CD4-positive, alpha-beta T cell treated with Interleukin-15 for 4 hours (primary cell): ENCODE measurements around the gene FIG4.
"Not testable (repeated sequence)": the region's sequence is repeated elsewhere in the genome, so short reads cannot be mapped to it uniquely, and the experiment has no call there.

ENCODE experiments used
- DNase-seq: peaks from one replicate; pipeline ENCODE4 v3.0.0-alpha.2; 2020; ENCODE audit warnings: low spot score

FIG4 gene

DNA sequence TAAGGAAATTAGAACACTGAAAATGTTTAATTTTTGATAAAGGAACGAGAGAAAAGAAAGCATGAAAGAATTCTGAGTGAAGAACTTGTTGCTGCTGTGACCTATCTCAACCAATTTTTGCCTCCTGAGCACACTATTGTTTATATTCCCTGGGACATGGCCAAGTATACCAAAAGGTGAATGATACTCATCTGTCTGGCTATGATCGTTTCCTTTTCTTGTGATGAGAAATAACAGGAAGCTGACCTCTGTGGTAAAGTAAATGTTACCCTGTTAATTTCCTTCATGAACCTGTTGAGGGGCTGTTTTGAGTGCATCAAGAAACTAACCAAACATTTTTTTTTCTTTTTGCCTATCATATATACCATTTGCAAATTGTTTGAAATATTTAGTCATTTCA, 69.1 kb downstream of the FIG4 start:
- no peak for DNase-seq

DNA sequence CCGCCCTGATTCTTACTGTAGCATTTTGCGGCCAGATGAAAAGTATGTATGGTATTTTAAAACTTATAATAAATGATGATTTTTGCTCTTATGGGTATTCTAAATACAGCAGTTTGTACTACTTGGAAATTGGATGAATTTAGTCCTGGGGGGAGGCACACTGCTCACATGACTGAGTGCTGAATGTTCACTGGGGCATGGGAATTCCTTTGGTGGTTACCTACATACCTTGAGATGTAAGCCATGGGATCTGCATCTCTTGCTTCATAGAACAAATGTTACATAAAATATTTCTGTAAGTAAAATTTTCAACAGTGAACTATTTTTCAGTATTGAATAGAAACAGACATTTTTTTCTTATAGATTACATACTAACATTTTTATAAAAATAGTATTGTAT, 71.1 kb downstream of the FIG4 start:
- no peak for DNase-seq

DNA sequence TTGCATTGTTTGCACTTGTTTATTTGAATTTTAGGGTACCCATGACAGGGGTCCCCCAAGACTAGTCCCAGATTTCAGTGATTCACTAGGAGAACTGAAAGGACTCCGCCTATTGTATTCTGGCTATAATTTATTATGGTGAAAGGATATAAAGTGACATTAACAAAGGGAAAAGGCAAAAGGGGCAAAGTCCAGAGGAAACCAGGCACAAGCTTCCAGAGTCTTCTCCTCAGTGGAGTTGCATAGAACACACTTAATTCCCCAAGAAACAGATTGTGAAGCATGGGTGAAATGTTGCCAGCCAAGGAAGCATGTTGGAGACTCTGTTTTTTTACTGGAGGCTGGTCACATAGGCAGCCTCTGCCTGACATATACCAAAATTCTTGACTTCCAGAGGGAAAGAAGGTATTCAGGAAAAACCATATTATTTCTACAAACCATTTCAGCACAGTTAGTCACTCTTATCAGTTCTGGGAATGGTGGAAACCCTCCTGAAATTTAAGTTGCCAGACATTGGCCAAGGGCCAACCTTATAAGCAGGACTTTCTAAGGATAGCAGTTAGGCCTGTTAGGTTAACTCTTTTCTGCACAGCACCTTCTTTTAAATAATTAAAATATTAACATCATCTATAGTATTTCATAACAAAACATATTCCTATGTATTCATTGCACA, 71.8 kb downstream of the FIG4 start:
- DNase-seq, result no peak

DNA sequence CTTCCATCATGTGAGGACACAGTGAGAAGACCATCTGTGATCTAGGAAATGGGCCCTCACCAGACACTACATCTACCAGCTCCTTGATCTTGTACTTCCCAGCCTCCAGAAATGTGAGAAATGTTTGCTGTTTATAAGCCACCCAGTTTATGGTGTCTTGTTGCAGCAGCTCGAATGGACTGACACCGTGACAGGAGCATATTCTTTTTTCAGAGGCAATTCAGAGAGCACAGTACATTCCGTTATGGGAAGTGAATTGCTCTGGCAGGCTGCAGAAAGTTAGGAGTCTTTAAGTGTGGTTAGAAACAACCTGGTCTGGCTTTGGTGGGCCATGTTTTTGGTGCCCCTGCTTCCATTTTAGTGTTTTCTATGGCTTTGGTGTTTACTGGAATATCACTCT, 75.1 kb downstream of the FIG4 start:
- no peak for DNase-seq

DNA sequence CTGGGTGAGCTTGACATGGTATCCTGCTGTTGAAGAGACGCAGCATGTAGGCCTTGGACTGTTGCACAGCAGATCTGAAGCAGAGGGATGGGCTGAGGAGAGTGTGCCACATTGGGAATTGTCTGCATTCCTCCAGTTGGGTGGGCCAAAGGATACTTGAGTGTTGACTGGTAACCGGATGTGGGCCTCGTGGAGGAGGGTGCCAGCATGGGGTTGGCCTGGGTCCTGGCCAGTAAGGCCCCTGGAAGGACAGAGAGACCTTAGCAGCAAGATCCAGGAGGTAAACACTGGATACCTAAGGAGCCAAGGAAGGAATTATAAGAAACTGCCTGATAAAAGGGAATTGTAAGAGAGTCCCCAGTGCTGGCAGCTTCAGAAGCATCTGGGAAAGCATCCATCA, 76.9 kb downstream of the FIG4 start:
- no peak for DNase-seq

DNA sequence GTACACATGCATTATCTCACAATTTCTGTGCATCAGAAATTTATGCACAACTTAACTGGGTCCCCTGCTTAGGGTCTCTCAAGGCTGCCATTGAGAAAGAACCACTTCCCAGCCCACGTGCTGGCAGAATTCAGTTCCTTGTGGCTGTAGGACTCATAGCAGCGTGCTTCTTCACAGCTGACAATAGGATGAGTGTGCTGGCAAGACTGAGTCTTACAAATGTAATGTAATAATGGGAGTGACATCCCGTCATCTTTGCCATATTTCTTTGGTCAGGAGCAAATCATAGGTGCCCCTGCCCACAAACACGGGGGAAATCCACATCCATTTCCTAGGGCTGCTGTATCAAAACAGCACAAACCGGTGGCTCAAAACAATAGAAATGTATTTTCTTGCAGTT, 77.4 kb downstream of the FIG4 start:
- DNase-seq, result no peak

DNA sequence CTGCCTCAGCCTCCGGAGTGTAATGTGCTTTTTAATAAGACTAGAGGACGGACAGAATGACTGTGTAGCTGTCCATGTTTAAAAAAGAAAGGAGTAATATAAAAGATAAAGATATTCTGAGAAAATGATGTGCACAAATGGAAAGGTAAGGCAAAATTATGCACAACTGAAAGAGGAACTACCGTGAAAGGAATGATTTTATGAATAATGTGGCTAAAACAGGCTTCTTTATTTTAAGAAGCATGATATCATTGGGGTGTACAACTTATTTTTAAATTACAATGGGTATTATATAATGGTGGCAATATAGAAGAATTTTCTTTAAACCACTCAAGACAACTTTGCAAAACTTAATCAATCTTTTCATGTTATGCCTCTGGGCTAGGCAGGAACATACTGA, 78.1 kb downstream of the FIG4 start:
- DNase-seq, result no peak

DNA sequence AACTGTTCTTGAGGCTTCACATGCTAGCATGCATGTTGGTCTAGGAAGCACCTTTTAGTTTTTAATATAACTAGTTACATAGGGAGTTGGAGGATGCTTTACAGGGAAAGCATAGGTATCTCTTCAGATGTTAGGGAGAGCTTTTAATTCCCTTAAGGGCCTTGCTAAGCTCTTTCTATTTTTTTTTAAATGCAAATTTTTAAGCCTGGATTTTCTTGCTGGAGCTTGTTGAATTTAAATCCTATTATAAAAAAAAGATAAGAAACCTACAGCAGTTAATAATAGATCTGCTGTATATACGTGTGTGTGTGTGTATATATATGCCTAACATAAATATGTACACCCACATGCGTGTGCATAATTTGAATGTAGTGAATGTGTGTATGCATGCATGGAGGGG, 79.0 kb downstream of the FIG4 start:
- DNase-seq, result no peak

DNA sequence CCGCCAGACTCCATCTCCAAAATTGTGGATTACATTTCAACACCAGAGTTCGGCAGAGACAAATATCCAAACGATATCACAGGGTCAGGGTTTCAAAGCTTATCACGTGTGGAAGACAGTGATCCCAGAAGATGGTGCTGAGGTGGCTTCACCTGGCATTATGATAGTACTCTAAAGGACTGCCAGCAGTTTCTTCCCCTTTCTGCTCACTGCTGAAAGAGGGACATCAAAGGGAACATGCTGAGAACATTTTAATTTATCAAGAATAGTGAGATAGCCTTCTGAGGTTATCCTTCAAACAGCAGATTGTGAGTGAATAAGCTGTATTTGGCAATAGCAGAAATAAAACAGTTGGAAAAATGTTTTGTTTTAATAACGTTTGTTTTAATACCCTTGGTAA, 79.7 kb downstream of the FIG4 start:
- DNase-seq, result no peak

DNA sequence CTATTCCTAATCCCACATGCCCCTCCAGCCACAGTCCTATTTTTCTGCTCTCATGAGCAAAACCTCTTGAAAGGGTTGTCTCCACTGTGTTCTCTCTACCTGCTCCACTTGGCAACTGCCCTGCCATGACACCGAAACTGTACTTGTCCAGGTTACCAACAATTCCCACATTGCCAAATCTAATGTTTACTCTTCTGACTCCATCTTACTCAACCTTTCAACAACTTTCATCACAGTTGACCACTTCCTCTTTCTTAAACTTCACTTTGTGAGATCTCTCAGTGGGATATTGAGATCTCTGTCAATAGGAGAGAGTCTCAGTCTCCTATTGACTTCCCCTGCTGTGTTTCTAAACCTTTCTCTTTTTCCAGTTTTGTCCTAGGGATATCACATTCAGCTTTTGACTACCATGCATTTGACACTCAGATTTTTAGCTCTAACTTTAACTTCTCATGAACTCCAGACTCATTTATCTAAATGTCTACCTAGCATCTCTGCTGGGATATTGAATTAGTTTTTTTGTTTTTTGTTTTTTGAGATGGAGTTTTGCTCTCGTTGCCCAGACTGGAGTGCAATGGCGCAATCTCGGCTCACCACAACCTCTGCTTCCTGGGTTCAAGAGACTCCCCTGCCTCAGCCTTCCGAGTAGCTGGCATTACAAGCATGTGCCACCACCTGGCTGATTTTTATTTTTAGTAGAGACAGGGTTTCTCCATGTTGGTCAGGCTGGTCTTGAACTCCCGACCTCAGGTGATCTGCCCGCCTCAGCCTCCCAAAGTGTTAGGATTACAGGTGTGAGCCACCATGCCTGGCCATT, 81.1 kb downstream of the FIG4 start:
- DNase-seq, result not testable (repeated sequence)

DNA sequence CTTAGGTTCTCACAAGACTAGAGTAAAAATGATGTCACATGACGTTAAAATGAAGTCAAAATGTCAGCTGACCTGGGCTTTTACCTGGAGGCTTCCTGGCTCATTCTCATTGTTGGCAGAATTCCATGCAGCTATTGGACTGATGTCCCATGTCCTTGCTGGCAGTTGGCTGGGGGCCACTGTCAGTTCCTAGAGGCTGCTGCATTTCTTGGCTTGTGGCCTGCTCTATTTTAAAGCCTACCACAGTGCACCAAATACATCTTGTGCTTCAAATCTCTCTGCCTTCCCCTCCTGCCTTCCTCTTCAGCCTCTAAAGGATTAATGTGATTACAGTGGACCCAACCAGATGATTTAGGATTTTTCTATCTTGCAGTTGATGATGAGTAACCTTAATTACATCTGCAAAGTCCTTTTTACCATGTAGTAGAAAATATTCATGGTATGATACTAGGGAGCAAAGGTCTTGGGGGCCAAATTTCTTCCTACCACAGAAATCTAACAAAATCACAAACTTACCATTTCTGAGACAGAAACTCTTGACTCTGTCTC, 81.9 kb downstream of the FIG4 start:
- DNase-seq, result no peak

DNA sequence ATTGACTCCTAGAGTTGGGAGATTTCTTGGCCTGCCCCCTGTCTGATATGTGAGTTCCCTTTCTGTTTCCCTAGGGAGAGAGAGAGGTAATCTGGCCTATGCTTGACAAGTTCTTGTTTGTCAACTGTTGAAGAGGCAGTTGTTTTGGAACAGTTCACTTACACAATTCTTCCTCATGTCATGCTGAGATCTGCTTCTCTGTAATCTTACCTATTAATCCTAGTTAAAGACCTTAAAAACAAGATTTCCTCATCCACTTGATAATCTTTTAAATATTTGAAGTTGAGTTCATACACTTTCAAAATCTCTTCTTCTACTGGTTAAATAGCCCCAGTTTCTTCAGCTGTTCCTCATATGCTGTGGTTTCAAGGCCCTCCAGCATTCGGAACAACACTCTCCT, 89.9 kb downstream of the FIG4 start:
- no peak for DNase-seq

DNA sequence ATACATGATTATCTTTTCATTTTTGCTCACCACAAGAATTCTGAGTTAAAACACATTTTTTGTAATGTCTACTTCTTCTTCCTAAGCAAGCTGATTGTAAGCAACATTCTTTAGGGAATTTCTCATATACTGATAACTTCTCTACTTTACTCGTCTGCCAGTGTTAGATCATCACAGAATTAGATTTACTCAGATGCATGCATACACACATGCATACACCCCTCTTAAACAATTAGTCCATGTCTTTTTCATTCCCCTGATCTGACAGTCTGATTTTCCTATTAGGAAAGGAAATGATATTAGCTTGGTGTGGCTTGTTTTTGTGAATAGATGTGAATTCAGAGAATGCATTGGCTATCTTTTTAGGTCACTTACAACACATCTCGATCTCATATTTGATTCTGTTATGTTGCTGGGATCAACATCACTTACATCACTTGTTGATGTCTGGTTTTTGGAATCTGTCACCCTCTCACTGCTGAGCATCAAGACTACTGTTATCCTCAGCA, 91.4 kb downstream of the FIG4 start:
- no peak for DNase-seq

DNA sequence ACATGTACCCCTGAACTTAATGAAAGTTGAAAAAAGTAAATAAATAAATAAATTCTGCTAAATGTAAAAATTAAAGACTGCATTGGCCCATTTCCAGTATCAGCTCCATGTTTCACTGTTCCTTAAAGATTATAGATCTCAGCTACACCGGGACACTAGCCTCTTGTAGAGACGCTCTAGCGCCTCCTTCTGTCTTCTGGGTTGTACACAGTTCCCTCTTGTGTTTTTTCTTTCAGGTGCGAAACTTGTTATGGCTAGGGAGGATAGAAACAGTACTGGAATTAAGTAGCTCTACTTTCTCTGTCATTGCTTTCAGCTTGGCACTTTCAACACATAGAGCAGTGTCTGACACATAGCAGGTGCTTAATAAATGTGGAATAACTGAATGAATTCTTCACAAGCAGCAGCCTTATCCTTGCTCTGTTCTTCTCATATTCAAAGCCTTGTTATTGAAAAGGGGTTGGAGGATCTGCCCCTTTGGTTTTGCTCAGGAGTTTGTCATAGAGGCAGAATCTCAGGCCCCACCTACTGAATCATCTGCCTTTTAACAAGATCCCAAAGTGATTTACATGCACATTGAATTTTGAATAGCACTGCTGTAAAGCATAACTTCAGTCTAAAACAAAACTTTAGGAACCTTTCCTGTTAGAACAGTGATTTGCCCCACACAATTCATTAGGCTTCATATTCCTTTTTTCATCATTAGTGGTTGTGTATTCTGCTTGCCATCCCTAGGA, 92.3 kb downstream of the FIG4 start:
- no peak for DNase-seq

DNA sequence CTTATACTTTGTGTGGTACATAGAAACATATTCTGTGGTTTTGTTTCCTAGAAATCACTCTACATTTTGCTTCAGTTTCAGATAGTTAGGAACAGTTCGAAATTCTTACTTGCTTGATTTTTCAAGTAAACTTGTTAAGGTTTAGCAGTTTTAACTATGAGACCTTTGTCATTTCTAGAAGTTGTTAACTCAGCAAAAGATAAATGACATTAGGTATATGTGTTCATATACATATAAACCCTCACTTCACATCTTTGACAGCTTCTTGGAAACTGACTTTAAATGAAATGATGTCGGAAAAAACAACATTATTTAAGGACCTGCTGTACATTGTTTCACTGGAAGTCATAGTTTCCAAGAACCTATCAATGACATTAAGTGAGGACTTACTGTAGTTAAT, 96.2 kb downstream of the FIG4 start:
- DNase-seq, result no peak

DNA sequence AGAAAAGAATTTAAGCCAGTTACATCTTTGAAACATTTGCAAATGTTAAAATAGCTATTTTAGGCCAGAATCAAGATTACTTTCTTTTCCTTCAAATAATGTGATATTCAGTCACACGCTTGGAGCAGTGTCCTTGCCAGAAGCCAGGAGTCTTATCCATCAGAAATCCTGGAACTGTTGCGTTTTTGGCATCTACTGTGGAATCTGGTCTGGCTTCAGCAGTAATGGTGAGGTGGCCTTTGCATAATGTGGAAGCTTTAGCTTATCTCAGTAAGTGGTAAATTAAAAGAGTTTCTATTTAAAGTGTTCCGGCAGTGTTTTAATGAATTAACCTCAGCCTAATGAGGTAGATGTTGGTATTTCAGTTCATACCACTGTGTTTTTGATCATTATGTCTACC, 97.6 kb downstream of the FIG4 start:
- DNase-seq, result no peak

DNA sequence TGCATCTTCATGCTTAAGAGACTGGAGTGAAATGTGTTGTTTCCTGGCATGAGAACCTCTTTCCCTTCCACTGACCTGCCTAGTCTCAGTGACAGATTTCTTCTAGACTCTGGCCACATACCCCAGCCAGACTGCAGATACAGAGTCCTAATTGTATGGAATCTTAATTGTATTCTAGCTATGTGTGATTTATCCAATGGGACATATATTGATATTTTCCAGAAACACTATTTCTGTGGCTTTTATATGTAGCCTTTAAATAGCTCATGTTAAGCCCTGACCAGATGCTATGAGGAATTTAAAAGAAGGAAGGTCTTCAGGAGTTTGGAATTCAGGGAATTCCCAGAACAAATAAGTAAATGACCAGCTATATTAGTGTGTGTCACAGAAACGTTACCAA, 99.0 kb downstream of the FIG4 start:
- DNase-seq, result no peak

DNA sequence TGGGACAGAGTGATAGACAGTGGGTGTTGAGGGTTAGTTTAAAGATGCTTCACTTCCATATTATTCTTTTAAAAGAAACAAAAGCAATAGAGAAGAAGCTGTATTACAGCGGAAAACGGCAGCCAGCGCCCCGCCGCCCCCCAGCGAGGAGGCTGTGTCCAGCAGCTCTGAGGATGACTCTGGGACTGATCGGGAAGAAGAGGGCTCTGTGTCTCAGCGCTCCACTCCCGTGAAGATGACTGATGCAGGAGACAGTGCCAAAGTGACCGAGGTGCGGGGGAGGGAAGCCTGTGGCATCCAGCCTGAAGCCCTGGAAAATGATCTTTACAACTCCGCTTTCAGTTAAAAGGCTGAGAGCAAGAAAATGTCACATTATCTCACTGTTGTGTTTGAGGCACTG, 100.2 kb downstream of the FIG4 start:
- DNase-seq, result no peak

DNA sequence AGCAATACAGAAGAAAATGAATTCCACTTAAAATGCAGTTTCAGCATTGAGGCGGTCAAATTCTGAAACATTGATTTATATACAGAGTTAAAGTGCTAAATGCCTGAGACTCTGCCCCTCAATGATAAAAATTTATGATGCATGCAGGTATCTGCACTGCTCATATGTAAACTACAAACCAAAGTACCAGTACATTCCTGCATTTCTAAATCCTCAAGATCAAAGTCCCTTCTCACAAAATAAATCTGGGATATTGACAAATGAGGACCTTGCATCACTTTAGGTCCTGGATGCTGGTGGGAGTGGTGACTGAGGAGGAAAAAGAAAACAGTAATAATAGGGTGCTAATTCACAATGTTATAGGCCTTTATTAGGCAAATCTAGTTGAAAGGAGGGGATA, 101.9 kb downstream of the FIG4 start:
- DNase-seq, result no peak

DNA sequence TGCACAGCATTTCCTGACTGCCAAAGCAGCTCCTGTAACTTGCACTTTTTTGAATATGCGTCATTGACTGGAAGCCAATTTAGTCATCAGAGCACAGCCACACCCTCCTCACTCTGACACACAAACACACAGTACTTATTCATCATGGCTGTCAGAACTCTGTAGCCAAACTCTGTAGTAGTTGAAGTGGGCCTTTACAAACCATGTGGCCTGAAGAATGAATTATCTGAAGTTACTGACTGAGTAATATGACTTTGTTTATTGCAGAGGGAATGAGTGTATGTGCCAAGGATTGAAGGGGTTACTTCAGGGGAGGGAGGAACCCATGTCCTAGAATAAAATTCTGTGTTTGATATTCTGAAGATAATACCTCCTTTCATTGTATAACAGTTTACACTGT, 102.7 kb downstream of the FIG4 start:
- DNase-seq, result no peak

DNA sequence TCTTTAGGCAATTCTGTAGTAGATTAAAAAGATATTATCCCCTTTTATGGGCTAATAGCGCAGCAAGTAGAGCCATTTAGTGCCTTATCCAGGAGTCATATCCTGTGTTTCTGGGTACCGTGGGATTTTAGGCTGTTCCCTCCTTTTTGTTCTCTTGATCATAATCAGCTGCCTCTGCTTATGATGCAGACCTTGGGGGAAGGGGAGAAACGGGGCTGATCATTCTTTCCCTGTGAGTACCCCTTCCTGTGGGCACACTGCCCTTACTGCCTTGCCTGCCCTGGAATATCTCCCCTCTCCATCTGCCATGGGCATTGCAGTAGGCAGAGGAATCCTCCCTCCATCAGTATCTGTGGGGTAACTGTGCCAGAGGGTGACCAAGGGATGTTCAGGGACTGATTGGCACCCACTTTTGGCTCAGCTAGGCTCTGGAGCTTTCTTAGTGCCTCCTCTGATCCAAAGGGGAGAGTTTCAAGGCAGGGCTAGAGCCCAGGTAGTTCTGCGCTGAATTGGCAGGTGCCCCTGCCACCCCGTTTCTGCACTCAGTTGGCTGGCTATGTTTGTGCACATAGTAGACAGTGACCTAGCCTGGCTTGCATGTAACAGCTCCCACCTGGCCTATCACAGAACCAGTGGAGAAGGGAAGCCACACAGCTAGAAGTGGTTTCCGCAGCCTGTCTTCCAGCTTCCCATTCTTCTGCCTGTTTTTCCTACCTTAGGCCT, 103.3 kb downstream of the FIG4 start:
- no peak for DNase-seq

DNA sequence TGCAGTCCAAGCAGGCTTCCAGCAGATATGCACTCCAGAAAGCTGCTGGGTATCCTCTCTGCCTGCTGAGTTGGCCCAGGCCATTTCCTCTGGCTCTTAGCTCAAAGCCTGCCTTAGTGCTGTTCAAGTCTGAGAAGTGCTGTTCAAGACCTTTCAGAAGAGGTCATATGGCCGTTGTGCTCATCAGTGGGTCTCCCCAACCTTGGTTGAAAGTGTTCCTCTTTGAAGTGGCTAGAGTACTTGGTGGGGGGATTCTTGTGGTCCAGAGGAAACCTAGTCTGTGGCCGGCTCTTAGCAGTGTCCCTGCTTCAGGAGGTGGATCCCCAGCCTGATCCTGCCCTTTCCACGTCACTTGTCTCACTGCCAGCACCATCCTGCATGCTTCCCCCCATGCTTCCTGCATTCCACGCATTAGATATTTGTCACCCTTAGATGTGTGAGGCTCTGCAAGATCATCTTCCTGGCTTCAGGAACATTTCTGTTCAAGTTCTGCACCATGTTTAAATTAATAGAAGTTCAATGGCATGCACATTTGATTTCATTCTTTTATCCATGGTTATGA, 105.0 kb downstream of the FIG4 start:
- no peak for DNase-seq
